Placental epithelial cell (primary cell): Measurements from ENCODE around the gene AMH. TPM values are rescaled to one million over a fixed set of nuclear protein-coding genes. Genes with fewer than 3 reads are reported as not detected.

Experiments used
- small RNA-seq: library from RNA; depleted of rRNA; stranded (forward); fragments of <200 nt; gene quantifications from one replicate; pipeline ENCODE3, GENCODE V24; 2012
- total RNA-seq: library from RNA; depleted of rRNA; stranded (reverse); fragments of >200 nt; gene quantifications from 2 replicates; pipeline ENCODE4 v1.2.3, GENCODE V29; 2012

The AMH gene
- total RNA-seq, result 1.5 and 2.0 TPM in 2 replicates

GRCh38 chr19:2249010-2249866 is at the start of gene AMH:
AMH (plus strand) TSS chr19:2249323; CDS start chr19:2249333, 10 bp downstream.

GRCh38 chr19:2236314-2237050 is 12.6 kb upstream of the AMH start, which contains the start of the genes PLEKHJ1 and SF3A2:
PLEKHJ1 (minus strand) TSS chr19:2236329; CDS start chr19:2236248, 81 bp downstream.
SF3A2 (plus strand) TSS chr19:2236824; CDS start chr19:2243419, 6,595 bp downstream.

GRCh38 chr19:2255982-2256685 is 7.0 kb downstream of the AMH start, which contains the start of gene JSRP1:
JSRP1 (minus strand) TSS chr19:2256417; CDS start chr19:2255314, 1,103 bp downstream.

GRCh38 chr19:2282062-2282861 is 33.1 kb downstream of the AMH start, which contains the start of gene PEAK3:
PEAK3 (minus strand) TSS chr19:2282175; CDS start chr19:2280931, 1,244 bp downstream.

Small RNAs within 50 kb of the gene (small RNA-seq; reads per million reads assigned to genes)
- gene MIR1227, result not detected

Other genes starting within 250 kb of the AMH start
- gene BTBD2, start 233.6 kb upstream of the AMH start, total RNA-seq, result 64.7 and 71.1 TPM in 2 replicates
- gene MKNK2, start 198.1 kb upstream of the AMH start, total RNA-seq, result 92.2 and 104 TPM in 2 replicates
- gene MOB3A, start 153.0 kb upstream of the AMH start, total RNA-seq, result 17.7 and 22.7 TPM in 2 replicates
- gene IZUMO4, start 152.4 kb upstream of the AMH start, total RNA-seq, result 0.65 and 3.5 TPM in 2 replicates
- gene AP3D1, start 97.8 kb upstream of the AMH start, total RNA-seq, result 90.3 and 144 TPM in 2 replicates
- 7.8 and 11.8 TPM in 2 replicates for gene DOT1L, start 85.4 kb upstream of the AMH start, total RNA-seq
- 37.3 and 37.6 TPM in 2 replicates for gene PLEKHJ1, start 13.0 kb upstream of the AMH start, total RNA-seq
- 23.6 and 52.6 TPM in 2 replicates for gene SF3A2, start 12.5 kb upstream of the AMH start, total RNA-seq
- 0.39 TPM in 1 of 2 replicates, not detected in the other for gene JSRP1, start 7.1 kb downstream of the AMH start, total RNA-seq
- under 0.01 TPM in 1 of 2 replicates, not detected in the other for gene PEAK3, start 32.9 kb downstream of the AMH start, total RNA-seq
- not detected in 2 replicates for gene LINGO3, start 58.8 kb downstream of the AMH start, total RNA-seq
- gene LSM7, start 79.3 kb downstream of the AMH start, total RNA-seq, result 120 and 125 TPM in 2 replicates
- gene SPPL2B, start 79.4 kb downstream of the AMH start, total RNA-seq, result 42.1 and 70.7 TPM in 2 replicates
- not detected in 2 replicates for gene TMPRSS9, start 110.9 kb downstream of the AMH start, total RNA-seq
- 28.3 and 39.7 TPM in 2 replicates for gene TIMM13, start 178.3 kb downstream of the AMH start, total RNA-seq
- 22.0 and 46.5 TPM in 2 replicates for gene LMNB2, start 207.6 kb downstream of the AMH start, total RNA-seq
- gene GADD45B, start 226.8 kb downstream of the AMH start, total RNA-seq, result 84.8 and 117 TPM in 2 replicates